Activated CD8-positive, alpha-beta T cell treated with anti-CD3 and anti-CD28 coated beads for 36 hours (primary cell): ENCODE results near the gene ATP2A3. TPM values are rescaled to one million over a fixed set of nuclear protein-coding genes. Genes with fewer than 3 reads are reported as not detected.
"Not testable (repeated sequence)": the region's sequence is repeated elsewhere in the genome, so short reads cannot be mapped to it uniquely, and the experiment has no call there.

Experiments used
- ATAC-seq: fragments of 200-7000 bp; cut with Tn5 transposase; one replicate; pipeline ENCODE4 v1.10.0; 2021; ENCODE audit warnings: mild to moderate bottlenecking, moderate library complexity
- CTCF ChIA-PET: fragments of 350-600 bp; sonication (Branson Sonifier 250); formaldehyde crosslinking; loops from one replicate; lab custom pipeline; 2021; ENCODE audit warnings: antibody characterized with exemption; lab: Charles Lee
- POLR2A ChIA-PET: fragments of 350-600 bp; sonication (Branson Sonifier 250); formaldehyde crosslinking; loops from one replicate; lab custom pipeline; 2021; ENCODE audit warnings: antibody characterized with exemption; lab: Charles Lee
- DNase-seq: peaks from one replicate; pipeline ENCODE4 v3.0.0-alpha.2; 2020
- H3K27ac Mint-ChIP-seq: one replicate; pipeline ENCODE4 v1.8.0; 2021; ENCODE audit warnings: mild to moderate bottlenecking, mixed read lengths
- H3K27me3 Mint-ChIP-seq: one replicate; pipeline ENCODE4 v1.8.0; 2021; ENCODE audit warnings: mixed read lengths
- H3K36me3 Mint-ChIP-seq: one replicate; pipeline ENCODE4 v1.8.0; 2021; ENCODE audit warnings: low read depth, mixed read lengths
- H3K4me1 Mint-ChIP-seq: one replicate; pipeline ENCODE4 v1.8.0; 2021; ENCODE audit warnings: low read depth, mixed read lengths
- H3K4me3 Mint-ChIP-seq: one replicate; pipeline ENCODE4 v1.8.0; 2021; ENCODE audit warnings: mild to moderate bottlenecking, moderate library complexity, mixed read lengths
- H3K9me3 Mint-ChIP-seq: one replicate; pipeline ENCODE4 v1.8.0; 2021; ENCODE audit warnings: mixed read lengths
- intact Hi-C: fragments of 100-400 bp; cut with micrococcal nuclease; formaldehyde crosslinking; loops from one replicate; pipeline ENCODE4 v1.10.0; 2022
- total RNA-seq, 2 experiments: library from RNA; stranded (reverse); gene quantifications; one replicate each; pipeline ENCODE4 v1.2.3, GENCODE V29; 2021
- TF ChIP-seq, protein P1 (sequence below): fragments of 200-600 bp; IDR thresholded peaks from one replicate; pipeline ENCODE4 v1.8.0; 2022; ENCODE audit warnings: antibody characterized with exemption, mild to moderate bottlenecking

The ATP2A3 gene
- total RNA-seq, 2 experiments from 2014 or later: 113 to 117 TPM

DNA sequence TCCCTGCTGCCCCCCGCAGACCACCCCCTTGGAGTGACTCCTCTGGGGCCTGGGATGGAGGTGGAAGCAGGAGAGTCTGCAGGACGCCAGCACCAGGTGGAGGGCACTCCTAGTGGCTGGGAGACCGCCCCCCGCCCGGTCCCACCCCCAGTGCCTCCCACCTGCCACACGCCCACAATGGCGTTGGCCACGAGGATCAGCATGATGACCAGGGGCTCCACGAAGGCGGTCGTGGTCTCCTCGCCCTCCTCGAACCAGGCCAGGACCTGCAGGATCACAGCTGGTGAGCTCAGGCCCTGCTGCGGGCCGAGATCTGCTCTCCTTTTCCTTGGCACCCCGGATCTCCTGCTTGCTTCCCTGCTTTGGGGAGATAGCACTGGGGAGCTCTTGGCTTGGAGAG, 12.8 kb downstream of the ATP2A3 start:
- Mint-ChIP-seq H3K4me1 (peaks cover 6% of the 10 kb centered on the region), H3K27me3 (no peaks in the 10 kb centered on the region), H3K4me3 (no peak overlapping the region), H3K36me3 (peaks cover 13% of the 10 kb centered on the region), H3K27ac (no peak overlapping the region), H3K9me3 (no peaks in the 10 kb centered on the region)
- ChIA-PET POLR2A (interaction anchor here (1.0 kb wide), 1 partner anchor 11 kb away, joined by 5 read pairs; no protein-coding TSS in a partner anchor), CTCF (interaction anchor here (1.1 kb wide), 1 partner anchor 38 kb away, joined by 3 read pairs; no protein-coding TSS in a partner anchor)
- intact Hi-C loops: no loop called here
- TF ChIP-seq, protein P1, sequence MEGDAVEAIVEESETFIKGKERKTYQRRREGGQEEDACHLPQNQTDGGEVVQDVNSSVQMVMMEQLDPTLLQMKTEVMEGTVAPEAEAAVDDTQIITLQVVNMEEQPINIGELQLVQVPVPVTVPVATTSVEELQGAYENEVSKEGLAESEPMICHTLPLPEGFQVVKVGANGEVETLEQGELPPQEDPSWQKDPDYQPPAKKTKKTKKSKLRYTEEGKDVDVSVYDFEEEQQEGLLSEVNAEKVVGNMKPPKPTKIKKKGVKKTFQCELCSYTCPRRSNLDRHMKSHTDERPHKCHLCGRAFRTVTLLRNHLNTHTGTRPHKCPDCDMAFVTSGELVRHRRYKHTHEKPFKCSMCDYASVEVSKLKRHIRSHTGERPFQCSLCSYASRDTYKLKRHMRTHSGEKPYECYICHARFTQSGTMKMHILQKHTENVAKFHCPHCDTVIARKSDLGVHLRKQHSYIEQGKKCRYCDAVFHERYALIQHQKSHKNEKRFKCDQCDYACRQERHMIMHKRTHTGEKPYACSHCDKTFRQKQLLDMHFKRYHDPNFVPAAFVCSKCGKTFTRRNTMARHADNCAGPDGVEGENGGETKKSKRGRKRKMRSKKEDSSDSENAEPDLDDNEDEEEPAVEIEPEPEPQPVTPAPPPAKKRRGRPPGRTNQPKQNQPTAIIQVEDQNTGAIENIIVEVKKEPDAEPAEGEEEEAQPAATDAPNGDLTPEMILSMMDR: no peak
- ATAC-seq: no peak
- DNase-seq: no peak

DNA sequence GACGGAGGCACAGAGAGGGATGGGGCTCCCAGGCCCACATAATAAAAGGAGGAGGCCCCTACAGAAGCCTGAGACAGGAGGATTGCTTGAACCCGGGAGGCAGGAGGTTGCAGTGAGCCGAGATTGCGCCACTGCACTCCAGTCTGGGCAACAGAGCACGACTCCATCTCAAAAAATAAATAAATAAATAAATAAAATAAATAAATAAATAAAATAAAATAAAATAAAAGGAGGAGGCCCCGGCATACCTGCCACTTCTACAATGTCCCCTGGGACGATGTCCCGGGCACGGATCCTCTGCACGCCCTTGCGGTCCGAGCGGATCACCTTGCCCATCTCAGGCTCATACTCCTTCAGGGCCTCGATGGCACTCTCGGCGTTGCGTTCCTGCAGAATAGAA, 13.2 kb downstream of the ATP2A3 start:
- intact Hi-C loops: no loop called here
- Mint-ChIP-seq H3K4me1 (peaks cover 2% of the 10 kb centered on the region), H3K27ac (no peak overlapping the region), H3K9me3 (no peaks in the 10 kb centered on the region), H3K36me3 (peaks cover 13% of the 10 kb centered on the region), H3K4me3 (no peak overlapping the region), H3K27me3 (no peaks in the 10 kb centered on the region)
- CTCF ChIA-PET: interaction anchor here (1.1 to 1.5 kb wide), 2 partner anchors 14 to 38 kb away, joined by 3 to 4 read pairs; no protein-coding TSS in a partner anchor
- TF ChIP-seq, protein P1: no peak
- DNase-seq (no peak), ATAC-seq (no peak)
- POLR2A ChIA-PET: no interaction called here

DNA sequence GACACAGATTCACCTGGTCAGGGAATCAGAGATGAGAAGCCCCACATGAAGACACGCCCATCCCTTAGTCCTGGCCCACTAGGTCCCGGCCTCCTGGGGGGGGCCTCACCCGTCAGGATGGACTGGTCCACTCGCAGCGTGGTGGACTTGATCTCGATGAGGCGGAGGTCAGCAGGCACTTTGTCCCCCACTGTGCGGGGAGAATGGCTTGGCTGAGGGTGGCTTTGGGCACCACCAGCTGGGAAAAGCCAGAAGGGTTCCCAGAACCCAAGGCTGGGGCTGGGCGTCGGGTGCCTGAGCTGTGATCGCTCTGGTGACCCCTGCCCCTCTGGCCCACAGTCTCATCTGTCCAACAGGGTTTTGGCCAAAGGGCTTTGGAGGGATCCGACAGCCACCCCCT, 13.7 kb downstream of the ATP2A3 start:
- TF ChIP-seq, protein P1: no peak
- Mint-ChIP-seq H3K9me3 (no peaks in the 10 kb centered on the region), H3K27me3 (no peaks in the 10 kb centered on the region), H3K4me1 (peaks cover 1% of the 10 kb centered on the region), H3K36me3 (peaks cover 17% of the 10 kb centered on the region), H3K27ac (no peak overlapping the region), H3K4me3 (no peak overlapping the region)
- ChIA-PET CTCF (interaction anchor here (1.5 kb wide), 1 partner anchor 15 kb away, joined by 4 read pairs; no protein-coding TSS in a partner anchor), POLR2A (no interaction called here)
- intact Hi-C loops: no loop called here
- DNase-seq (no peak), ATAC-seq (no peak)

DNA sequence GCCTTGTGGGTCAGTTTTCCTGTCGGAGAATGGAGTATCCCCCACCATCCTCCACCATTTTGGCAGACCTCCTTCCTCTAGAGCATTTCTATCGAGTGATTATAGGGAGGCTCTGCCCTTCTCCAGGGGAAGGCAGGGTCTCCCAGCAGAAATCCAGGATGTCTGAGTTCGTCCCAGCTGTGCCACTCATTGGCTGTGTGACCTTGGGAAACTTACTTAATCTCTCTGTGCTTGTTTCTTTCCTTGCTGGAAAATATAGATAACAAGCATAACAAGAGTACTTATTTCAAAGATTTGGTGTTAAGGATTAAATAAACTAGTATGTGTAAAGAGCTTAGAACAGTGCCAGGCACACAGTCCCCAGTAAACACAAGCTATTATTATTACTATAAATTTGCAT, 14.8 kb downstream of the ATP2A3 start:
- Mint-ChIP-seq H3K36me3 (peaks cover 20% of the 10 kb centered on the region), H3K9me3 (no peaks in the 10 kb centered on the region), H3K4me3 (no peak overlapping the region), H3K27ac (peak overlapping the region; percentile 30), H3K27me3 (no peaks in the 10 kb centered on the region), H3K4me1 (peaks cover 1% of the 10 kb centered on the region)
- POLR2A ChIA-PET: no interaction called here
- ATAC-seq (no peak), DNase-seq (no peak)
- CTCF ChIA-PET: interaction anchor here (0.8 to 1.5 kb wide), 4 partner anchors 9 to 55 kb away, joined by 3 to 5 read pairs (median 4); no protein-coding TSS in a partner anchor
- TF ChIP-seq, protein P1: no peak
- intact Hi-C loops: no loop called here

DNA sequence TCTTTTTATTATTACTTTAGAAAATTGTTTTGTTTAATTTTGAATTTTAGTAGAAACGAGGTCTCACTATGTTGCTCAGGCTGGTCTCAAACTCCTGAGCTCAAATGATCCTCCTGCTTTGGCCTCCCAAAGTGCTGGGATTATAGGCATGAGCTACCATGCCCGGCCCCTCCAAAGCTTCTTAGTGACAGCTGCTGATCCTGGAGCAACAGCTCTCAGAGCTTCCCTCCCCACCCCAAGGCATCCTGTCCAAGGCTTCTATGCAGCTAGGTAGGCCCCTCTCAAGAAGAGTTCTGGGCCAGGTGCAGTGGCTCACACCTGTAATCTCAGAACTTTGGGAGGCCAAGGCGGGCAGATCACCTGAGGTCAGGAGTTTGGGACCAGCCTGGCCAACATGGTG, 15.7 kb downstream of the ATP2A3 start:
- H3K9me3 Mint-ChIP-seq, H3K27ac Mint-ChIP-seq, DNase-seq, intact Hi-C loops, H3K4me3 Mint-ChIP-seq, ATAC-seq, H3K27me3 Mint-ChIP-seq, H3K4me1 Mint-ChIP-seq: not testable (repeated sequence)
- CTCF ChIA-PET: interaction anchor here (1.0 to 1.3 kb wide), 2 partner anchors 35 to 56 kb away, joined by 3 to 6 read pairs; no protein-coding TSS in a partner anchor
- peaks cover 26% of the 10 kb centered on the region for H3K36me3 Mint-ChIP-seq
- POLR2A ChIA-PET: interaction anchor here (0.7 kb wide), 1 partner anchor 37 kb away, joined by 3 read pairs; no protein-coding TSS in a partner anchor
